GM21423 (cell line): ENCODE data around the gene ANAPC5.

Experiments
- ATAC-seq: cut with Tn5 transposase; IDR thresholded peaks from one replicate; pipeline ENCODE4 v1.9.1; 2021; ENCODE audit warnings: mild to moderate bottlenecking, moderate library complexity; ENCODE audit not compliant: unreplicated experiment

Gene ANAPC5

GRCh38 chr12:121373755-121374154 is 21.5 kb upstream of the ANAPC5 start:
- ATAC-seq: no peak

- ATAC-seq: no peak
Observed at GRCh38 chr12:121371404-121371803, 19.2 kb upstream of the ANAPC5 start.

GRCh38 chr12:121366063-121366459 is 13.8 kb upstream of the ANAPC5 start:
- no peak for ATAC-seq

- no peak for ATAC-seq
Observed at GRCh38 chr12:121365416-121366062, 13.3 kb upstream of the ANAPC5 start.

- no peak for ATAC-seq
Observed at GRCh38 chr12:121364683-121365121, 12.5 kb upstream of the ANAPC5 start.

GRCh38 chr12:121358073-121358472 is 5.9 kb upstream of the ANAPC5 start:
- no peak for ATAC-seq

- no peak for ATAC-seq
Observed at GRCh38 chr12:121357331-121357730, 5.1 kb upstream of the ANAPC5 start.

- no peak for ATAC-seq
Observed at GRCh38 chr12:121356657-121357056, 4.4 kb upstream of the ANAPC5 start.

GRCh38 chr12:121355818-121356217 is 3.6 kb upstream of the ANAPC5 start:
- ATAC-seq: no peak

GRCh38 chr12:121352682-121353018 is 439 bp upstream of the ANAPC5 start:
- no peak for ATAC-seq

- ATAC-seq: no peak
Observed at GRCh38 chr12:121346747-121347146, 5.5 kb downstream of the ANAPC5 start.

- ATAC-seq: no peak
Observed at GRCh38 chr12:121345151-121345815, 6.9 kb downstream of the ANAPC5 start.

- ATAC-seq: no peak
Observed at GRCh38 chr12:121344506-121344905, 7.7 kb downstream of the ANAPC5 start.

GRCh38 chr12:121337416-121337815 is 14.8 kb downstream of the ANAPC5 start:
- no peak for ATAC-seq

GRCh38 chr12:121334513-121335343 is 17.5 kb downstream of the ANAPC5 start:
- no peak for ATAC-seq

- ATAC-seq: no peak
Observed at GRCh38 chr12:121333747-121334146, 18.5 kb downstream of the ANAPC5 start.

- no peak for ATAC-seq
Observed at GRCh38 chr12:121331248-121331647, 21.0 kb downstream of the ANAPC5 start.

- ATAC-seq: no peak
Observed at GRCh38 chr12:121330692-121331091, 21.5 kb downstream of the ANAPC5 start.

- ATAC-seq: no peak
Observed at GRCh38 chr12:121330195-121330594, 22.0 kb downstream of the ANAPC5 start.

GRCh38 chr12:121328620-121329019 is 23.6 kb downstream of the ANAPC5 start:
- ATAC-seq: no peak

- no peak for ATAC-seq
Observed at GRCh38 chr12:121326996-121327674, 25.1 kb downstream of the ANAPC5 start.
